K562 (cell line): Measurements from ENCODE around the gene LRFN3.

Experiments used
- HCFC1 ChIP-seq: IDR thresholded peaks from 2 replicates; pipeline ENCODE4 v1.6.1; 2012; ENCODE audit warnings: low read depth, low read length, improper control_type of control experiment
- KLF16 ChIP-seq: IDR thresholded peaks from 2 replicates; pipeline ENCODE4 v1.6.1; 2016; ENCODE audit warnings: antibody characterized with exemption
- STAT6 ChIP-seq: sonication (generic); formaldehyde crosslinking; IDR thresholded peaks from 2 replicates; pipeline ENCODE4 v1.8.1; 2023; ENCODE audit warnings: mild to moderate bottlenecking, missing genetic modification reagents
- ZBTB34 ChIP-seq: fragments of 250-450 bp; sonication (Bioruptor Pico); IDR thresholded peaks from 2 replicates; pipeline ENCODE4 v1.8.0; 2021; ENCODE audit warnings: mild to moderate bottlenecking, moderate library complexity

- no peak for TF ChIP-seq STAT6 (CRISPR knock-in tag)
- no peak for TF ChIP-seq HCFC1
- TF ChIP-seq ZBTB34 (CRISPR knock-in tag): no peak
- no peak for TF ChIP-seq KLF16
Measured at GRCh38 chr19:35959040-35959967, 23.1 kb downstream of the LRFN3 start.
